ENCODE data around the gene SGCG.

DNA sequence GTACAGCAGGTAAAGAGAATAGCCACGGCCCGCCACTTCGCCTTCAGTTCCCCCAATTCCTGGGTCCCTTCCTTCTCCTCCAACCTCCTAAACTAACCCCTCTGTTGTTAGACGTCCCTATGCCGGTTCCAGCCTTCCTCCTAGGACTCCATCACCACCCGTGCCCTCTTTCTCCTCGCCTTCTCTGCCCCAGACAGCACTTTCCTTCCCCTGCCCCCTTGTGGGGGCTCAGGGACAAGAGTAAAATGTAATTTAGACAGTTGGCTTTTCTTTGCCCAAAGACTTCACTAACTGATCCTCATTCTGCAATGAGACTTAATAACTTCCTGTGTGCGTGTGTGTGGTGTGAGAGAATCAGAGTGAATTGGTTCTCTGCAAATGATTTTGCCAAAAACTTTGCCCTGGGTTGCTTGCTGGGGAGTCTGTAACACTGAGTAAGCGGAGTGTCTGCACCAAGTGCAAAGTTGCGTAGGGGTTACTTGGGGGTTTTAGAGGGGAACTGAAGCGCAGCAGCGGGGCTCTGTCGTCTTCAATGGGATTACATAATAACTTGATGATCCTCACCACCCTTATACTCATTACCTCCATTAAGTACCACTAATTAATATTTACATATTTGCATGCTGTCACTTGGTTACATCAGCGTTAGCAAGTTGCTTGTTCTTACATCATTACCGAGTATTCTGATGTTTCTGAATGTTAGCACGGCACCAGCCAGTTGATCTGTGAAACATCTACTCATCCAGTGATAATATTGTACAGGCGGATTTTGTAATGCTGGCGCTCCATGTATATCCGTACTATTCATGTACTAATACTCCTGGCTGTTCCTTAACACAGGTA lies 19.9 kb upstream of the SGCG start:
- TF ChIP-seq POLR2AphosphoS5 (IDR thresholded peaks at IDR 0.05) = no peak
- TF ChIP-seq, protein P1, sequence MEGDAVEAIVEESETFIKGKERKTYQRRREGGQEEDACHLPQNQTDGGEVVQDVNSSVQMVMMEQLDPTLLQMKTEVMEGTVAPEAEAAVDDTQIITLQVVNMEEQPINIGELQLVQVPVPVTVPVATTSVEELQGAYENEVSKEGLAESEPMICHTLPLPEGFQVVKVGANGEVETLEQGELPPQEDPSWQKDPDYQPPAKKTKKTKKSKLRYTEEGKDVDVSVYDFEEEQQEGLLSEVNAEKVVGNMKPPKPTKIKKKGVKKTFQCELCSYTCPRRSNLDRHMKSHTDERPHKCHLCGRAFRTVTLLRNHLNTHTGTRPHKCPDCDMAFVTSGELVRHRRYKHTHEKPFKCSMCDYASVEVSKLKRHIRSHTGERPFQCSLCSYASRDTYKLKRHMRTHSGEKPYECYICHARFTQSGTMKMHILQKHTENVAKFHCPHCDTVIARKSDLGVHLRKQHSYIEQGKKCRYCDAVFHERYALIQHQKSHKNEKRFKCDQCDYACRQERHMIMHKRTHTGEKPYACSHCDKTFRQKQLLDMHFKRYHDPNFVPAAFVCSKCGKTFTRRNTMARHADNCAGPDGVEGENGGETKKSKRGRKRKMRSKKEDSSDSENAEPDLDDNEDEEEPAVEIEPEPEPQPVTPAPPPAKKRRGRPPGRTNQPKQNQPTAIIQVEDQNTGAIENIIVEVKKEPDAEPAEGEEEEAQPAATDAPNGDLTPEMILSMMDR (IDR thresholded peaks at IDR 0.05) = no peak
- TF ChIP-seq POLR2A (IDR thresholded peaks at IDR 0.05) = no peak

Data from breast epithelium (tissue), 3 donors.